Fibroblast of lung (primary cell): Measurements from ENCODE around the gene MAML3. TPM values are rescaled to one million over a fixed set of nuclear protein-coding genes. Genes with fewer than 3 reads are reported as not detected.
A peak's percentile ranks its signal among the peaks of the same experiment; 100 is the strongest.

Source experiments
- DNase-seq, 2 donors: peaks; one replicate each; pipeline versions ENCODE4 v3.0.0 to v3.0.0-alpha.2; 2010; ENCODE audit warnings: low read depth in 2 of 2
- H2AFZ ChIP-seq: 2 replicates; pipeline ENCODE4 v1.5.1; 2012; ENCODE audit warnings: low read length, control low read depth, inconsistent platforms
- H3K27ac ChIP-seq: 2 replicates; pipeline ENCODE4 v1.5.1; 2011; ENCODE audit warnings: low read length, control low read depth; ENCODE audit not compliant: insufficient read depth
- H3K27me3 ChIP-seq: 2 replicates; pipeline ENCODE4 v1.5.1; 2011; ENCODE audit warnings: mild to moderate bottlenecking, low read length; ENCODE audit not compliant: control insufficient read depth, insufficient read depth
- H3K36me3 ChIP-seq: 2 replicates; pipeline ENCODE4 v1.5.1; 2011; ENCODE audit warnings: low read length; ENCODE audit not compliant: control insufficient read depth, insufficient read depth
- H3K4me1 ChIP-seq: 2 replicates; pipeline ENCODE4 v1.5.1; 2011; ENCODE audit warnings: low read length; ENCODE audit not compliant: control insufficient read depth, insufficient read depth; ENCODE audit errors: extremely low read depth
- H3K4me2 ChIP-seq: 2 replicates; pipeline ENCODE4 v1.5.1; 2011; ENCODE audit warnings: low read length, control low read depth; ENCODE audit not compliant: insufficient read depth; ENCODE audit errors: extremely low read depth
- H3K4me3 ChIP-seq, 4 experiments: fragments of 200-600 bp in 1 of 4; sonication (generic) in 1 of 4; replicated peaks in 1 of 4; 2 replicates each; pipeline ENCODE4 v1.5.1; 2011 to 2016; ENCODE audit warnings: low read length in 4 of 4, low read depth in 3 of 4, mild to moderate bottlenecking in 3 of 4, control low read depth in 2 of 4, inconsistent platforms in 1 of 4, mixed read lengths in 1 of 4; ENCODE audit not compliant: insufficient read depth in 1 of 4; ENCODE audit errors: control extremely low read depth in 1 of 4
- H3K79me2 ChIP-seq: 2 replicates; pipeline ENCODE4 v1.5.1; 2012; ENCODE audit warnings: mild to moderate bottlenecking, low read length, inconsistent platforms; ENCODE audit not compliant: control insufficient read depth, insufficient read depth
- H3K9ac ChIP-seq: 2 replicates; pipeline ENCODE4 v1.5.1; 2011; ENCODE audit warnings: mild to moderate bottlenecking, low read length, control low read depth; ENCODE audit not compliant: insufficient read depth
- H3K9me3 ChIP-seq: 2 replicates; pipeline ENCODE4 v1.5.1; 2012; ENCODE audit warnings: low read depth, low read length; ENCODE audit not compliant: control insufficient read depth, insufficient read depth
- H4K20me1 ChIP-seq: 2 replicates; pipeline ENCODE4 v1.5.1; 2011; ENCODE audit warnings: low read length; ENCODE audit not compliant: control insufficient read depth, insufficient read depth; ENCODE audit errors: extremely low read depth
- EZH2 ChIP-seq: IDR thresholded peaks from 2 replicates; pipeline ENCODE4 v1.5.1; 2012; ENCODE audit warnings: low read length, control low read depth, mild to moderate bottlenecking; ENCODE audit errors: missing control alignments
- polyA plus RNA-seq, 2 donors: library from polyadenylated mRNA; depleted of rRNA in 1 of 2; stranded (reverse) in 1 of 2; unstranded in 1 of 2; fragments of >200 nt; gene quantifications; 2 replicates each; pipeline ENCODE4 v1.2.1, GENCODE V29; 2011 to 2012; ENCODE audit warnings: missing spikeins in 1 of 2
- total RNA-seq: library from RNA; depleted of rRNA; stranded (reverse); fragments of >200 nt; gene quantifications from 2 replicates; pipeline ENCODE4 v1.2.1, GENCODE V29; 2014
- TF ChIP-seq, protein P1 (sequence below), 2 donors: IDR thresholded peaks in 1 of 2; conservative IDR thresholded peaks in 1 of 2; 1 replicate in 1 of 2; 2 replicates in 1 of 2; pipeline ENCODE4 v1.5.1; 2011 to 2012; ENCODE audit warnings: low read length in 2 of 2, control low read depth in 1 of 2, inconsistent platforms in 1 of 2, low read depth in 1 of 2, mild to moderate bottlenecking in 1 of 2

The MAML3 gene
- total and polyA plus RNA-seq, 2 donors (not counting 1 experiment from before 2014, with no cell fraction given), result 2.0 to 2.8 TPM

DNA sequence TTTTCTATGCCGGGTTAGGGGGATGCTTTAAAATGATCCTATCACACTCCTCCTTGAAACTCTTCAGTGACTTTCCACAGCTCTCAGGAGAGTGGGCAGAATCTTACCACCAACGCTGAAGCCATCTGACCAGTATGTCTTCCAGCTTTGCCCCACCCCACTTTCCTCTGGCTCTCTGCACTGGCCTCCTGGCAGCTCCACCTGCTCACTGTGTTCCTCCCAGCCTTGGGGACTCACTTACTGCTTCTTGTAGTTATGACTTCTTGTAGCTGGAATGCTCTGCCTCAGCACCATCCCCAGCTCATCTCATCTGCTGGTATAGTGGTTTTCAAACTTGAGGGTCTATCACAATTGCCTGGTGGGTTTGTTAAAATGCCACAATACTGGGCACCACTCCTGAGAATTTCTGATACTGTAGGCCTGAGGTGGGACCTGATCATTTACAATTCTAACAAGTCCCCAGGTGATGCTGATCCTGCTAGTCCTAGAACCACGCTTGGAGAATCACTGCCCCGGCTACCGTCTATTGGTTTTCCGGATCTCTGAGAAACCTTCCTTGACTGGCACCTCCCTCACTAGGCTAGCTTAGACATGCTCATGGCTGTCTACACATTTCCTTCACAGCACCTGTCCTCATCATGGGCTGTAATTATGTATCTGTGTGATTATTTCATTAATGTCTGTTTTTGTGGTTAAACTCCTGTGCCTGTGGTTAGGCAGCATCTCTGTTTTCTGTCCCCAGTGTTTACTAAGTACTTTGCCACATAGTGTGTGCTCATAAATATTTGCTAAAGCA is 336.1 kb downstream of the MAML3 start:
- Histone ChIP-seq H3K9me3 (no peaks in the 10 kb centered on the region), H3K4me3 (no peak overlapping the region), H2AFZ (no peak overlapping the region), H3K79me2 (no peaks in the 10 kb centered on the region), H3K36me3 (no peaks in the 10 kb centered on the region), H3K27me3 (no peaks in the 10 kb centered on the region), H3K9ac (no peak overlapping the region), H4K20me1 (no peaks in the 10 kb centered on the region), H3K4me1 (peaks cover 18% of the 10 kb centered on the region), H3K4me2 (no peak overlapping the region), H3K27ac (no peak overlapping the region)
- TF ChIP-seq EZH2, result no peak
- TF ChIP-seq, protein P1, sequence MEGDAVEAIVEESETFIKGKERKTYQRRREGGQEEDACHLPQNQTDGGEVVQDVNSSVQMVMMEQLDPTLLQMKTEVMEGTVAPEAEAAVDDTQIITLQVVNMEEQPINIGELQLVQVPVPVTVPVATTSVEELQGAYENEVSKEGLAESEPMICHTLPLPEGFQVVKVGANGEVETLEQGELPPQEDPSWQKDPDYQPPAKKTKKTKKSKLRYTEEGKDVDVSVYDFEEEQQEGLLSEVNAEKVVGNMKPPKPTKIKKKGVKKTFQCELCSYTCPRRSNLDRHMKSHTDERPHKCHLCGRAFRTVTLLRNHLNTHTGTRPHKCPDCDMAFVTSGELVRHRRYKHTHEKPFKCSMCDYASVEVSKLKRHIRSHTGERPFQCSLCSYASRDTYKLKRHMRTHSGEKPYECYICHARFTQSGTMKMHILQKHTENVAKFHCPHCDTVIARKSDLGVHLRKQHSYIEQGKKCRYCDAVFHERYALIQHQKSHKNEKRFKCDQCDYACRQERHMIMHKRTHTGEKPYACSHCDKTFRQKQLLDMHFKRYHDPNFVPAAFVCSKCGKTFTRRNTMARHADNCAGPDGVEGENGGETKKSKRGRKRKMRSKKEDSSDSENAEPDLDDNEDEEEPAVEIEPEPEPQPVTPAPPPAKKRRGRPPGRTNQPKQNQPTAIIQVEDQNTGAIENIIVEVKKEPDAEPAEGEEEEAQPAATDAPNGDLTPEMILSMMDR (conservative IDR thresholded peaks at IDR 0.05 in 1 of 2, IDR thresholded peaks at IDR 0.05 in 1 of 2; ENCODE audit: low read depth in 1 of 2, low read length in 2 of 2), result no peak
- no peak for DNase-seq

DNA sequence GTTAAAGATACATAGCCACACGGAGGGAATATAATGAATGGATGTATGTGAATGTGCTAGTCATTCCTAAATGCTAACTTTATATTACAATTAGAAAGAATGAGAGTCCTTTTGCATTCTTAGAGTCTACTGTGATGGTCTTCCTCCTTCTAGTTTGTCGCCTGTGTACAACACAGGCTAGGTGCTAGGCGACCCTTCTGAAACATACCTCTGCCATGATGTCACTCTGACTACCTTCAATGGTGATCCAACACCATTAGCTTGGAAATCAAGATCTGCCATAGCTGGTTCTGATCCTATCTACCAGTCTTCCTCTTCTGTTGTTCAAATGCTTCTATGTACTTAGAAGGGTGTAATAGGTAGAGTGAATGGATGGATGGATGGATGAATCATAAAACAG is 337.1 kb downstream of the MAML3 start:
- Histone ChIP-seq H2AFZ (no peak overlapping the region), H3K4me1 (peaks cover 18% of the 10 kb centered on the region), H3K27ac (peak overlapping the region; percentile 77), H3K27me3 (no peaks in the 10 kb centered on the region), H3K9me3 (no peaks in the 10 kb centered on the region), H3K4me3 (no peak overlapping the region), H3K4me2 (no peak overlapping the region), H3K36me3 (no peaks in the 10 kb centered on the region), H4K20me1 (no peaks in the 10 kb centered on the region), H3K79me2 (no peaks in the 10 kb centered on the region), H3K9ac (no peak overlapping the region)
- TF ChIP-seq EZH2, result no peak
- TF ChIP-seq, protein P1 (conservative IDR thresholded peaks at IDR 0.05 in 1 of 2, IDR thresholded peaks at IDR 0.05 in 1 of 2; ENCODE audit: low read depth in 1 of 2, low read length in 2 of 2), result no peak
- no peak for DNase-seq

DNA sequence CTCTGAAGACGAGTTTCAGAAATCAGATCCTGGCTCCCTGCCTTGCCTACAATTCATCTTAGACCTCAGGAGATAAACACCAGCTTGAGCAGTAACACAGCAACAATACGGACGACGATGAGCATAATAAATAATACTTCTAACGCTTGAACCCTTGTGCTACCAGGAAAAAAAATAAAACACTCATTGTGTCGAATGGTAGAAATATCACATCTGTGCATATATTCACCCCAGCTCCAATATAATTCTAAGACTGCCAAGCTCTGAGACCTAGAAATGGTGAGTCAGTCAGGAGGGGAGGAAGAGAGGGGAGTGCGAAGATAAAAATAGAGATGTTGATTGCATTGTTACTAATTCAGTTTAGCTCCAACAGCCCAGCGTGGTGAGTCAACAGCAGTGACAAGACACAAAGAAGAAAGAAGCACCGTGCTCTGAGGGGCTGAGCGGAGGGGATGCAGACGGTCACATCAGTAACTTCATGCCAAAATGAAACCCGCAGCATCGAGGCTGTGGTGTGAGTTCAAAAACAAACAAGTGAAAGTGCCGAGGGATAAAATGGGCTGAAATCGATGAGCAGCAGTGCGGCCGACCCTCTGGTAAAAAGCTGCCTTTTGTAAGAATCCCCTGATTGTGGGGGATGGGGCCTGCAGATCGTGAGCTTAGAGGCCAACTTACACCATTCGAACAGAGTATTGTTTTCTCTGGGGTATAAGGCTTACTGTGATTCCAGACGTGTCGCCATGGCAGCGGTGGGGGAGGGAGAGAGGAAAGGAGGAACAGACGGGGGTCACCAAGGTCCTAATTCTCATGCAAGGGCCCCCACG is 338.0 kb downstream of the MAML3 start:
- Histone ChIP-seq H3K36me3 (no peaks in the 10 kb centered on the region), H3K27me3 (no peaks in the 10 kb centered on the region), H3K4me1 (peaks cover 18% of the 10 kb centered on the region), H3K4me3 (peak overlapping the region; percentile 46 to 59 (median 47)), H3K79me2 (no peaks in the 10 kb centered on the region), H3K27ac (peak overlapping the region; percentile 77), H2AFZ (peak overlapping the region; percentile 79), H3K9me3 (no peaks in the 10 kb centered on the region), H4K20me1 (no peaks in the 10 kb centered on the region), H3K9ac (peak overlapping the region; percentile 48), H3K4me2 (peak overlapping the region; percentile 94)
- DNase-seq, result peak; percentile 83 to 89
- TF ChIP-seq EZH2, result no peak
- TF ChIP-seq, protein P1 (conservative IDR thresholded peaks at IDR 0.05 in 1 of 2, IDR thresholded peaks at IDR 0.05 in 1 of 2; ENCODE audit: low read depth in 1 of 2, low read length in 2 of 2), result no peak
